NCI-H446 (cell line): Measurements from ENCODE around the gene ARHGAP6.

ENCODE experiments used
- DNase-seq, 2 experiments: peaks; one replicate each; lab custom pipeline; 2025; lab: John Stamatoyannopoulos, UW

ARHGAP6 gene

DNA sequence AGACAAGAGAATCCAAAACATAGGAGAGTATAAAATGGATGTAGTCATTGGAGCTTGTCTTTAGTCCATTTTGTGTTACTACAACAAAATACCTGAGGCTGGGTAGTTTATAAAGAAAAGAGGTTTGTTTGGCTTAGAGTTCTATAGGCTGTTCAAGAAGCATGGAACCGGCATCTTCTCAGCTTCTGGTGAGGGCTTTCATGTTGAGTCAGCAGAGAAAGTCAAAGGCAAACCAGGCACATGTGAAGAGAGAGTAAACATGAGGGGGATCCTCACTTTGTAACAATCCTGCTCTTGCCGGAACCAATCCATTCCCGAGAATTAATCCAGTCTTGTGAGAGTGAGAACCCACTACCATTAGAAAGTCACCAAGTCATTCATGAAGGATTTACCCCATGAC is 562.7 kb downstream of the ARHGAP6 start:
- no peak for DNase-seq

- DNase-seq, result peak; percentile 41 to 60
Observed at GRCh38 chrX:11100281-11101035, 565.3 kb downstream of the ARHGAP6 start.

- no peak for DNase-seq
Observed at GRCh38 chrX:11099465-11099864, 566.3 kb downstream of the ARHGAP6 start.

DNA sequence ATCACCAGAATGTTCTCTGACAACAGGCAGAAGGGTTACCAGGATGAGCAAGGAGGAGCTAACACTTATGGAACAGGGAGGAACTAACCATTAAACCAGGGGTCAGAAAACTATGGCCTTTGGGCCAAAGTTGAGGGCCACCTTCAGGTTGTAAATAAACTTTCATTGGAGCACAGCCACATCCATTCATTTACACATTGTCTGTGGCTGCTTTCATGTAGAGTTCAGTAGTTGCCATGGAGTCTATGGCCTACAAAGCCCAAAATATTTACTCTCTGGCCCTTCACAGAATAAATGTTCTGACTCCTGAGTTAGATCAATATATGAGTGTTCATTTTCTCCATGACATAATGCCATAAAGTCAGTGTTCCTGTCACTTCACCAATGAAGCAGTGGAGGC is 567.8 kb downstream of the ARHGAP6 start:
- DNase-seq, result no peak

- DNase-seq, result no peak
Observed at GRCh38 chrX:11089802-11090201, 575.9 kb downstream of the ARHGAP6 start.
